Duodenal mucosa (tissue), 2 donors: ENCODE results near the gene SHISA9.
"Not testable (repeated sequence)": the region's sequence is repeated elsewhere in the genome, so short reads cannot be mapped to it uniquely, and the experiment has no call there.

Experiments used
- H3K27ac ChIP-seq: one replicate; pipeline ENCODE4 v1.7.0; 2013; ENCODE audit warnings: low read depth, low read length
- H3K27me3 ChIP-seq, 2 donors: one replicate each; pipeline ENCODE4 v1.7.0; 2013; ENCODE audit warnings: low read length in 2 of 2, control low read depth in 1 of 2; ENCODE audit not compliant: insufficient read depth in 2 of 2, control insufficient read depth in 1 of 2
- H3K36me3 ChIP-seq, 2 donors: one replicate each; pipeline ENCODE4 v1.7.0; 2013; ENCODE audit warnings: low read length in 2 of 2, control low read depth in 1 of 2; ENCODE audit not compliant: insufficient read depth in 2 of 2, control insufficient read depth in 1 of 2
- H3K4me1 ChIP-seq, 2 donors: one replicate each; pipeline ENCODE4 v1.7.0; 2013; ENCODE audit warnings: low read length in 2 of 2, control low read depth in 1 of 2; ENCODE audit not compliant: insufficient read depth in 2 of 2, control insufficient read depth in 1 of 2
- H3K4me3 ChIP-seq, 2 donors: one replicate each; pipeline ENCODE4 v1.7.0; 2013; ENCODE audit warnings: low read length in 2 of 2, low read depth in 1 of 2
- H3K9ac ChIP-seq, 2 donors: one replicate each; pipeline ENCODE4 v1.7.0; 2013; ENCODE audit warnings: low read length in 2 of 2, low read depth in 1 of 2
- H3K9me3 ChIP-seq, 2 donors: one replicate each; pipeline ENCODE4 v1.7.0; 2013; ENCODE audit warnings: low read length in 2 of 2, control low read depth in 1 of 2; ENCODE audit not compliant: control insufficient read depth in 1 of 2

The SHISA9 gene

GRCh38 chr16:12901597-12902461, at the start of gene SHISA9:
SHISA9 (plus strand) TSS chr16:12901598.
- Histone ChIP-seq H3K27ac (no peak within 1 kb of the TSS), H3K27me3 (peaks cover 30 to 38% of the 10 kb centered on the region in 2 donors), H3K4me1 (no peaks in the 10 kb centered on the region), H3K9ac (no peak within 1 kb of the TSS), H3K36me3 (no peaks in the 10 kb centered on the region), H3K9me3 (no peaks in the 10 kb centered on the region), H3K4me3 (no peak within 1 kb of the TSS)

GRCh38 chr16:12853972-12854371, 47.4 kb upstream of the SHISA9 start:
- H3K27me3 ChIP-seq: no peaks in the 10 kb centered on the region
- no peak overlapping the region for H3K4me3 ChIP-seq
- no peaks in the 10 kb centered on the region for H3K36me3 ChIP-seq
- H3K4me1 ChIP-seq: no peaks in the 10 kb centered on the region
- no peak overlapping the region for H3K27ac ChIP-seq
- peaks cover 0 to 4% of the 10 kb centered on the region in 2 donors for H3K9me3 ChIP-seq
- H3K9ac ChIP-seq: no peak overlapping the region

- H3K27ac ChIP-seq, H3K9me3 ChIP-seq: not testable (repeated sequence)
Measured at GRCh38 chr16:12857435-12857834, 44.0 kb upstream of the SHISA9 start.

GRCh38 chr16:12862327-12862726, 39.1 kb upstream of the SHISA9 start:
- Histone ChIP-seq H3K4me3 (no peak overlapping the region), H3K36me3 (no peaks in the 10 kb centered on the region), H3K27ac (no peak overlapping the region), H3K27me3 (no peaks in the 10 kb centered on the region), H3K4me1 (no peaks in the 10 kb centered on the region), H3K9me3 (peaks cover 0 to 1% of the 10 kb centered on the region in 2 donors), H3K9ac (no peak overlapping the region)

More at GRCh38 chr16:12857435-12857834, 44.0 kb upstream of the SHISA9 start:
- H3K27me3 ChIP-seq, H3K9ac ChIP-seq, H3K4me3 ChIP-seq, H3K4me1 ChIP-seq, H3K36me3 ChIP-seq: not testable (repeated sequence)

- H3K9ac ChIP-seq: no peak overlapping the region
- H3K27ac ChIP-seq: no peak overlapping the region
- H3K9me3 ChIP-seq: no peaks in the 10 kb centered on the region
- H3K27me3 ChIP-seq: no peaks in the 10 kb centered on the region
- H3K4me1 ChIP-seq: no peaks in the 10 kb centered on the region
- H3K4me3 ChIP-seq: no peak overlapping the region
- H3K36me3 ChIP-seq: no peaks in the 10 kb centered on the region
Measured at GRCh38 chr16:12862941-12863340, 38.5 kb upstream of the SHISA9 start.

- no peaks in the 10 kb centered on the region for H3K36me3 ChIP-seq
- no peaks in the 10 kb centered on the region for H3K9me3 ChIP-seq
- H3K9ac ChIP-seq: no peak overlapping the region
- H3K27ac ChIP-seq: no peak overlapping the region
- no peaks in the 10 kb centered on the region for H3K4me1 ChIP-seq
- no peak overlapping the region for H3K4me3 ChIP-seq
- H3K27me3 ChIP-seq: no peaks in the 10 kb centered on the region
Measured at GRCh38 chr16:12866981-12867551, 34.3 kb upstream of the SHISA9 start.

- no peaks in the 10 kb centered on the region for H3K9me3 ChIP-seq
- no peak overlapping the region for H3K4me3 ChIP-seq
- H3K9ac ChIP-seq: no peak overlapping the region
- H3K36me3 ChIP-seq: no peaks in the 10 kb centered on the region
- no peaks in the 10 kb centered on the region for H3K27me3 ChIP-seq
- H3K4me1 ChIP-seq: no peaks in the 10 kb centered on the region
- H3K27ac ChIP-seq: no peak overlapping the region
Measured at GRCh38 chr16:12868169-12868568, 33.2 kb upstream of the SHISA9 start.

- H3K4me1 ChIP-seq: no peaks in the 10 kb centered on the region
- no peak overlapping the region for H3K9ac ChIP-seq
- no peaks in the 10 kb centered on the region for H3K27me3 ChIP-seq
Measured at GRCh38 chr16:12868788-12869187, 32.6 kb upstream of the SHISA9 start.

GRCh38 chr16:12869698-12870427, 31.5 kb upstream of the SHISA9 start:
- Histone ChIP-seq H3K36me3 (no peaks in the 10 kb centered on the region), H3K4me1 (no peaks in the 10 kb centered on the region), H3K27me3 (no peaks in the 10 kb centered on the region), H3K9me3 (no peaks in the 10 kb centered on the region), H3K4me3 (no peak overlapping the region), H3K9ac (no peak overlapping the region), H3K27ac (no peak overlapping the region)

More at GRCh38 chr16:12868788-12869187, 32.6 kb upstream of the SHISA9 start:
- no peak overlapping the region for H3K4me3 ChIP-seq
- no peaks in the 10 kb centered on the region for H3K9me3 ChIP-seq
- no peaks in the 10 kb centered on the region for H3K36me3 ChIP-seq
- H3K27ac ChIP-seq: no peak overlapping the region

- no peaks in the 10 kb centered on the region for H3K36me3 ChIP-seq
- no peak overlapping the region for H3K4me3 ChIP-seq
- no peaks in the 10 kb centered on the region for H3K9me3 ChIP-seq
- H3K4me1 ChIP-seq: no peaks in the 10 kb centered on the region
- no peak overlapping the region for H3K27ac ChIP-seq
- H3K27me3 ChIP-seq: no peaks in the 10 kb centered on the region
- H3K9ac ChIP-seq: no peak overlapping the region
Measured at GRCh38 chr16:12871784-12872183, 29.6 kb upstream of the SHISA9 start.
